Peyer's patch (tissue), 4 donors: ENCODE data around the gene RPUSD2.

Experiments
- POLR2A ChIP-seq, 2 donors: fragments of 450-650 bp; IDR thresholded peaks; one replicate each; pipeline ENCODE4 v1.5.1; 2017; ENCODE audit warnings: antibody characterized with exemption in 2 of 2, mild to moderate bottlenecking in 2 of 2, moderate library complexity in 2 of 2
- TF ChIP-seq, protein P1 (sequence below), 6 experiments: fragments of 450-650 bp in 4 of 6; fragments of 200-600 bp in 2 of 6; sonication (generic) in 1 of 6; IDR thresholded peaks; one replicate each; pipeline ENCODE4 v1.5.1; 2017 to 2019; ENCODE audit warnings: antibody characterized with exemption in 6 of 6, mild to moderate bottlenecking in 3 of 6, moderate library complexity in 1 of 6

DNA sequence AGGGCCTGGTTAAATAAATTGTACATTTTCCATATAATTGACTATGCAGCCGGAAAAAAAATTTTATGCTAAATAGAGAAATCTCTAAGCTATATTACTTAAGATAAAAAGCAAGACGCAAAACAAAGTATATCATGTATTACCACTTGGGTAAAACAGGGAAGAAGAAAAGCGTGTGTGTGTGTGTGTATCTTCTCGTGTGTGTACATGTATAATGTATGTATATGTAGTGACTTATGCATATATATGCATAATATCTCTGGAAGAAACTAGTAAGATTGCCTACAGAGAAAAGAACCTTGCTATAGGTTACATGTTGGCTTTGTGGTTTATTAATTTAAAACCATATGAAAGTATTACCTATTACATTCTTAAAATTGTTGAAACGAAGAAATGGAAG lies 44.0 kb downstream of the RPUSD2 start:
- TF ChIP-seq, protein P1, sequence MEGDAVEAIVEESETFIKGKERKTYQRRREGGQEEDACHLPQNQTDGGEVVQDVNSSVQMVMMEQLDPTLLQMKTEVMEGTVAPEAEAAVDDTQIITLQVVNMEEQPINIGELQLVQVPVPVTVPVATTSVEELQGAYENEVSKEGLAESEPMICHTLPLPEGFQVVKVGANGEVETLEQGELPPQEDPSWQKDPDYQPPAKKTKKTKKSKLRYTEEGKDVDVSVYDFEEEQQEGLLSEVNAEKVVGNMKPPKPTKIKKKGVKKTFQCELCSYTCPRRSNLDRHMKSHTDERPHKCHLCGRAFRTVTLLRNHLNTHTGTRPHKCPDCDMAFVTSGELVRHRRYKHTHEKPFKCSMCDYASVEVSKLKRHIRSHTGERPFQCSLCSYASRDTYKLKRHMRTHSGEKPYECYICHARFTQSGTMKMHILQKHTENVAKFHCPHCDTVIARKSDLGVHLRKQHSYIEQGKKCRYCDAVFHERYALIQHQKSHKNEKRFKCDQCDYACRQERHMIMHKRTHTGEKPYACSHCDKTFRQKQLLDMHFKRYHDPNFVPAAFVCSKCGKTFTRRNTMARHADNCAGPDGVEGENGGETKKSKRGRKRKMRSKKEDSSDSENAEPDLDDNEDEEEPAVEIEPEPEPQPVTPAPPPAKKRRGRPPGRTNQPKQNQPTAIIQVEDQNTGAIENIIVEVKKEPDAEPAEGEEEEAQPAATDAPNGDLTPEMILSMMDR (IDR thresholded peaks at IDR 0.05), result no peak
- no peak for TF ChIP-seq POLR2A (IDR thresholded peaks at IDR 0.05)
